ENCODE data around the gene CROCC2. TPM values are rescaled to one million over a fixed set of nuclear protein-coding genes. Genes with fewer than 3 reads are reported as not detected.

Gene CROCC2
- total RNA-seq, 1 donor from 2014 or later, result not detected

GRCh38 chr2:240895656-240896388 lies 10.3 kb upstream of the CROCC2 start, which contains the start of gene MAB21L4:
TSS of gene MAB21L4 (minus strand) at chr2:240896156. CDS start at chr2:240895997, 159 bp downstream.
- Mint-ChIP-seq H3K9me3 (ENCODE audit: unreplicated experiment) (no peaks in the 10 kb centered on the region), H3K4me3 (ENCODE audit: unreplicated experiment) (no peak within 1 kb of the TSS), H3K27ac (ENCODE audit: unreplicated experiment) (no peak within 1 kb of the TSS), H3K4me1 (ENCODE audit: unreplicated experiment) (peaks cover 6% of the 10 kb centered on the region), H3K27me3 (ENCODE audit: unreplicated experiment) (peaks cover 2% of the 10 kb centered on the region), H3K36me3 (ENCODE audit: low read depth, unreplicated experiment) (no peaks in the 10 kb centered on the region)
- TF ChIP-seq CTCF (IDR thresholded peaks at IDR 0.05; ENCODE audit: unreplicated experiment), result no peak
- DNase-seq (ENCODE audit: low spot score), result no peak

GRCh38 chr2:240896394-240896793 lies 9.7 kb upstream of the CROCC2 start:
- H3K4me1 Mint-ChIP-seq (ENCODE audit: unreplicated experiment), result peaks cover 6% of the 10 kb centered on the region
- no peak overlapping the region for H3K4me3 Mint-ChIP-seq (ENCODE audit: unreplicated experiment)
- no peaks in the 10 kb centered on the region for H3K36me3 Mint-ChIP-seq (ENCODE audit: low read depth, unreplicated experiment)
- no peak for DNase-seq (ENCODE audit: low spot score)
- no peak for TF ChIP-seq CTCF (IDR thresholded peaks at IDR 0.05; ENCODE audit: unreplicated experiment)
- H3K27ac Mint-ChIP-seq (ENCODE audit: unreplicated experiment), result no peak overlapping the region
- no peaks in the 10 kb centered on the region for H3K9me3 Mint-ChIP-seq (ENCODE audit: unreplicated experiment)
- peaks cover 2% of the 10 kb centered on the region for H3K27me3 Mint-ChIP-seq (ENCODE audit: unreplicated experiment)

GRCh38 chr2:240896871-240897692 lies 9.1 kb upstream of the CROCC2 start:
- no peak overlapping the region for H3K27ac Mint-ChIP-seq (ENCODE audit: unreplicated experiment)
- H3K27me3 Mint-ChIP-seq (ENCODE audit: unreplicated experiment), result peaks cover 2% of the 10 kb centered on the region
- no peaks in the 10 kb centered on the region for H3K9me3 Mint-ChIP-seq (ENCODE audit: unreplicated experiment)
- TF ChIP-seq CTCF (IDR thresholded peaks at IDR 0.05; ENCODE audit: unreplicated experiment), result no peak
- H3K4me3 Mint-ChIP-seq (ENCODE audit: unreplicated experiment), result no peak overlapping the region
- no peak for DNase-seq (ENCODE audit: low spot score)
- peaks cover 6% of the 10 kb centered on the region for H3K4me1 Mint-ChIP-seq (ENCODE audit: unreplicated experiment)
- H3K36me3 Mint-ChIP-seq (ENCODE audit: low read depth, unreplicated experiment), result no peaks in the 10 kb centered on the region

GRCh38 chr2:240898108-240898730 lies 7.9 kb upstream of the CROCC2 start:
- Mint-ChIP-seq H3K4me1 (ENCODE audit: unreplicated experiment) (peaks cover 6% of the 10 kb centered on the region), H3K27ac (ENCODE audit: unreplicated experiment) (no peak overlapping the region), H3K27me3 (ENCODE audit: unreplicated experiment) (peaks cover 2% of the 10 kb centered on the region), H3K9me3 (ENCODE audit: unreplicated experiment) (no peaks in the 10 kb centered on the region), H3K36me3 (ENCODE audit: low read depth, unreplicated experiment) (no peaks in the 10 kb centered on the region), H3K4me3 (ENCODE audit: unreplicated experiment) (no peak overlapping the region)
- TF ChIP-seq CTCF (IDR thresholded peaks at IDR 0.05; ENCODE audit: unreplicated experiment), result no peak
- DNase-seq (ENCODE audit: low spot score), result no peak
